DND-41 (cell line): ENCODE results near the gene LSR.

ENCODE experiments used
- ATAC-seq: fragments of 200-7000 bp; cut with Tn5 transposase; 3 replicates; pipeline ENCODE4 v1.9.1; 2021; ENCODE audit warnings: low read depth; ENCODE audit not compliant: insufficient read depth
- DNase-seq: peaks from one replicate; pipeline ENCODE4 v3.0.0-alpha.2; 2020
- H2AFZ ChIP-seq: 2 replicates; pipeline ENCODE4 v1.6.0; 2012; ENCODE audit warnings: low read depth, low read length
- H3K27ac ChIP-seq: 2 replicates; pipeline ENCODE4 v1.5.1; 2012; ENCODE audit warnings: low read length, inconsistent platforms
- H3K27me3 ChIP-seq: fragments of 200-600 bp; sonication (generic); 2 replicates; pipeline ENCODE4 v1.6.0; 2012; ENCODE audit warnings: low read length, mild to moderate bottlenecking, inconsistent platforms; ENCODE audit not compliant: insufficient read depth, poor library complexity
- H3K36me3 ChIP-seq: 2 replicates; pipeline ENCODE4 v1.5.1; 2012; ENCODE audit warnings: low read length, inconsistent platforms; ENCODE audit not compliant: insufficient read depth
- H3K4me1 ChIP-seq: 2 replicates; pipeline ENCODE4 v1.5.1; 2012; ENCODE audit warnings: mild to moderate bottlenecking, low read length; ENCODE audit not compliant: insufficient read depth
- H3K4me2 ChIP-seq: 2 replicates; pipeline ENCODE4 v1.6.0; 2012; ENCODE audit warnings: mild to moderate bottlenecking, moderate library complexity, low read length, inconsistent platforms; ENCODE audit not compliant: insufficient read depth
- H3K4me3 ChIP-seq, 2 experiments: fragments of 200-600 bp in 1 of 2; shearing (Covaris generic) in 1 of 2; 2 replicates each; pipeline ENCODE4 v1.5.1; 2012 to 2016; ENCODE audit warnings: inconsistent platforms in 2 of 2, low read length in 2 of 2, mild to moderate bottlenecking in 2 of 2, low read depth in 1 of 2, moderate library complexity in 1 of 2
- H3K79me2 ChIP-seq: 2 replicates; pipeline ENCODE4 v1.6.0; 2012; ENCODE audit warnings: low read length, inconsistent platforms; ENCODE audit not compliant: insufficient read depth
- H3K9ac ChIP-seq: 2 replicates; pipeline ENCODE4 v1.6.0; 2012; ENCODE audit warnings: low read depth, mild to moderate bottlenecking, inconsistent platforms, low read length, moderate library complexity
- H3K9me3 ChIP-seq: 2 replicates; pipeline ENCODE4 v1.5.1; 2012; ENCODE audit warnings: low read length, moderate library complexity, mild to moderate bottlenecking, inconsistent platforms; ENCODE audit not compliant: insufficient read depth, severe bottlenecking
- H4K20me1 ChIP-seq: 2 replicates; pipeline ENCODE4 v1.6.0; 2012; ENCODE audit warnings: low read length; ENCODE audit not compliant: insufficient read depth
- CTCF ChIP-seq: IDR thresholded peaks from 2 replicates; pipeline ENCODE4 v1.5.1; 2012; ENCODE audit warnings: borderline replicate concordance, low read length, moderate library complexity, mild to moderate bottlenecking; ENCODE audit not compliant: poor library complexity, severe bottlenecking; ENCODE audit errors: extremely low read depth
- EZH2 ChIP-seq: IDR thresholded peaks from 3 replicates; pipeline ENCODE4 v1.6.1; 2012; ENCODE audit warnings: borderline replicate concordance, low read depth, mild to moderate bottlenecking, moderate library complexity, low read length, inconsistent platforms; ENCODE audit not compliant: severe bottlenecking

Gene LSR

GRCh38 chr19:35222373-35223015 lies 26.3 kb upstream of the LSR start:
- H3K27ac ChIP-seq: no peak overlapping the region
- no peaks in the 10 kb centered on the region for H4K20me1 ChIP-seq
- H2AFZ ChIP-seq: no peak overlapping the region
- H3K4me3 ChIP-seq: no peak overlapping the region
- no peak overlapping the region for H3K9ac ChIP-seq
- H3K4me1 ChIP-seq: no peaks in the 10 kb centered on the region
- H3K27me3 ChIP-seq: no peaks in the 10 kb centered on the region
- ATAC-seq: no peak
- H3K36me3 ChIP-seq: no peaks in the 10 kb centered on the region
- no peak for DNase-seq
- no peak for TF ChIP-seq EZH2
- TF ChIP-seq CTCF: no peak
- H3K79me2 ChIP-seq: no peaks in the 10 kb centered on the region
- H3K4me2 ChIP-seq: no peak overlapping the region
- H3K9me3 ChIP-seq: no peaks in the 10 kb centered on the region

GRCh38 chr19:35223084-35223790 lies 25.6 kb upstream of the LSR start:
- H3K27ac ChIP-seq: no peak overlapping the region
- DNase-seq: no peak
- H3K4me2 ChIP-seq: no peak overlapping the region
- no peaks in the 10 kb centered on the region for H4K20me1 ChIP-seq
- TF ChIP-seq EZH2: no peak
- no peak for TF ChIP-seq CTCF
- no peak overlapping the region for H3K4me3 ChIP-seq
- no peaks in the 10 kb centered on the region for H3K9me3 ChIP-seq
- no peaks in the 10 kb centered on the region for H3K27me3 ChIP-seq
- ATAC-seq: no peak
- no peak overlapping the region for H3K9ac ChIP-seq
- H3K79me2 ChIP-seq: no peaks in the 10 kb centered on the region
- no peak overlapping the region for H2AFZ ChIP-seq
- no peaks in the 10 kb centered on the region for H3K4me1 ChIP-seq
- no peaks in the 10 kb centered on the region for H3K36me3 ChIP-seq

GRCh38 chr19:35223862-35224505 lies 24.8 kb upstream of the LSR start:
- Histone ChIP-seq H3K9ac (no peak overlapping the region), H3K36me3 (no peaks in the 10 kb centered on the region), H3K9me3 (no peaks in the 10 kb centered on the region), H3K4me1 (no peaks in the 10 kb centered on the region), H2AFZ (no peak overlapping the region), H3K4me2 (no peak overlapping the region), H3K4me3 (no peak overlapping the region), H3K79me2 (no peaks in the 10 kb centered on the region), H3K27me3 (no peaks in the 10 kb centered on the region), H3K27ac (no peak overlapping the region), H4K20me1 (no peaks in the 10 kb centered on the region)
- TF ChIP-seq CTCF: no peak
- no peak for TF ChIP-seq EZH2
- DNase-seq (no peak), ATAC-seq (no peak)
